Osteoblast (primary cell): ENCODE measurements around the gene RIC1. TPM values are rescaled to one million over a fixed set of nuclear protein-coding genes. Genes with fewer than 3 reads are reported as not detected.
"Not testable (repeated sequence)": the region's sequence is repeated elsewhere in the genome, so short reads cannot be mapped to it uniquely, and the experiment has no call there.

Experiments
- DNase-seq: peaks from one replicate; pipeline ENCODE4 v3.0.0; 2011; ENCODE audit warnings: low spot score, mixed read lengths; ENCODE audit not compliant: insufficient read length; ENCODE audit errors: missing footprints
- H2AFZ ChIP-seq: 2 replicates; pipeline ENCODE4 v1.6.0; 2011; ENCODE audit warnings: mild to moderate bottlenecking, low read length
- H3K27ac ChIP-seq: 2 replicates; pipeline ENCODE4 v1.5.1; 2011; ENCODE audit warnings: mild to moderate bottlenecking, low read depth, low read length, moderate library complexity
- H3K27me3 ChIP-seq: 2 replicates; pipeline ENCODE4 v1.6.0; 2012; ENCODE audit warnings: mild to moderate bottlenecking, control low read depth, inconsistent platforms, low read length, moderate library complexity; ENCODE audit not compliant: insufficient read depth
- H3K36me3 ChIP-seq: 2 replicates; pipeline ENCODE4 v1.5.1; 2011; ENCODE audit warnings: mild to moderate bottlenecking, low read length, control low read depth, moderate library complexity; ENCODE audit not compliant: insufficient read depth
- H3K4me1 ChIP-seq: 2 replicates; pipeline ENCODE4 v1.5.1; 2011; ENCODE audit warnings: mild to moderate bottlenecking, low read length, control low read depth, moderate library complexity; ENCODE audit not compliant: insufficient read depth
- H3K4me2 ChIP-seq: 2 replicates; pipeline ENCODE4 v1.6.0; 2011; ENCODE audit warnings: mild to moderate bottlenecking, low read length; ENCODE audit not compliant: insufficient read depth
- H3K4me3 ChIP-seq: fragments of 200-600 bp; sonication (generic); 3 replicates; pipeline ENCODE4 v1.5.1; 2012; ENCODE audit warnings: mild to moderate bottlenecking, low read length, inconsistent platforms; ENCODE audit not compliant: insufficient read depth
- H3K79me2 ChIP-seq: 2 replicates; pipeline ENCODE4 v1.6.0; 2012; ENCODE audit warnings: mild to moderate bottlenecking, low read length, control low read depth, inconsistent platforms; ENCODE audit not compliant: insufficient read depth
- H3K9me3 ChIP-seq: 2 replicates; pipeline ENCODE4 v1.5.1; 2011; ENCODE audit warnings: low read depth, low read length, control low read depth
- H4K20me1 ChIP-seq: 2 replicates; pipeline ENCODE4 v1.6.0; 2012; ENCODE audit warnings: mild to moderate bottlenecking, low read length, control low read depth; ENCODE audit not compliant: insufficient read depth
- CTCF ChIP-seq: IDR thresholded peaks from 2 replicates; pipeline ENCODE4 v1.5.1; 2011; ENCODE audit warnings: mild to moderate bottlenecking, low read depth, low read length, moderate library complexity; ENCODE audit errors: extremely low read depth
- total RNA-seq: library from RNA; depleted of rRNA; stranded (reverse); fragments of >200 nt; gene quantifications from 2 replicates; pipeline ENCODE4 v1.2.3, GENCODE V29; 2012

The RIC1 gene
- 45.7 and 51.4 TPM in 2 replicates for total RNA-seq

- H3K79me2 ChIP-seq = peaks cover 74% of the 10 kb centered on the region
- peaks cover 41% of the 10 kb centered on the region for H3K4me1 ChIP-seq
- peak within 1 kb of the TSS; percentile 100 for H3K4me2 ChIP-seq
- H4K20me1 ChIP-seq = peaks cover 32% of the 10 kb centered on the region
- no peaks in the 10 kb centered on the region for H3K36me3 ChIP-seq
- DNase-seq = peak; percentile 98
- no peak for TF ChIP-seq CTCF
- H3K27me3 ChIP-seq = no peaks in the 10 kb centered on the region
- H2AFZ ChIP-seq = peak within 1 kb of the TSS; percentile 96
- peak within 1 kb of the TSS; percentile 70 for H3K27ac ChIP-seq
- H3K4me3 ChIP-seq = peak within 1 kb of the TSS; percentile 95
- H3K9me3 ChIP-seq = no peaks in the 10 kb centered on the region
Measured at GRCh38 chr9:5628530-5629311, at the start of gene RIC1. Gene RIC1 (plus strand): TSS chr9:5629107. CDS start chr9:5629310, 203 bp downstream.

- H3K4me2 ChIP-seq = no peak overlapping the region
- no peak for DNase-seq
- H4K20me1 ChIP-seq = no peaks in the 10 kb centered on the region
- no peak for TF ChIP-seq CTCF
- H3K79me2 ChIP-seq = no peaks in the 10 kb centered on the region
- no peaks in the 10 kb centered on the region for H3K36me3 ChIP-seq
- H3K4me1 ChIP-seq = peaks cover 18% of the 10 kb centered on the region
- H3K27ac ChIP-seq = no peak overlapping the region
- H3K4me3 ChIP-seq = no peak overlapping the region
- no peaks in the 10 kb centered on the region for H3K9me3 ChIP-seq
- no peak overlapping the region for H2AFZ ChIP-seq
- H3K27me3 ChIP-seq = no peaks in the 10 kb centered on the region
Measured at GRCh38 chr9:5579881-5580280, 49.0 kb upstream of the RIC1 start.

- H3K9me3 ChIP-seq = no peaks in the 10 kb centered on the region
- no peak overlapping the region for H3K4me2 ChIP-seq
- H3K79me2 ChIP-seq = no peaks in the 10 kb centered on the region
- DNase-seq = no peak
- no peak overlapping the region for H3K4me3 ChIP-seq
- no peaks in the 10 kb centered on the region for H3K27me3 ChIP-seq
- no peak overlapping the region for H3K27ac ChIP-seq
- H3K36me3 ChIP-seq = no peaks in the 10 kb centered on the region
- no peaks in the 10 kb centered on the region for H4K20me1 ChIP-seq
- H2AFZ ChIP-seq = no peak overlapping the region
- H3K4me1 ChIP-seq = peaks cover 18% of the 10 kb centered on the region
- no peak for TF ChIP-seq CTCF
Measured at GRCh38 chr9:5580650-5581049, 48.3 kb upstream of the RIC1 start.

- DNase-seq, H3K9me3 ChIP-seq, H3K79me2 ChIP-seq, H3K4me2 ChIP-seq, H3K36me3 ChIP-seq, H3K27ac ChIP-seq, H2AFZ ChIP-seq, H3K4me3 ChIP-seq, H4K20me1 ChIP-seq, H3K27me3 ChIP-seq: not testable (repeated sequence)
- peaks cover 26% of the 10 kb centered on the region for H3K4me1 ChIP-seq
Measured at GRCh38 chr9:5581706-5582105, 47.2 kb upstream of the RIC1 start.
